ENCODE measurements around the gene MCM9. TPM values are rescaled to one million over a fixed set of nuclear protein-coding genes. Genes with fewer than 3 reads are reported as not detected.

The MCM9 gene
- total and polyA plus RNA-seq, 2 of the 13 experiments (the other 11 are each of a cell fraction or from before 2014, with no cell fraction given), result 3.8 to 17.2 TPM

- TF ChIP-seq ZBED4 (CRISPR knock-in tag; IDR thresholded peaks at IDR 0.05; ENCODE audit: borderline replicate concordance) (no peak), NPAS2 (CRISPR knock-in tag; IDR thresholded peaks at IDR 0.05; ENCODE audit: borderline replicate concordance) (no peak), ZNF274 (CRISPR knock-in tag; IDR thresholded peaks at IDR 0.05) (no peak), ZNF17 (CRISPR knock-in tag; IDR thresholded peaks at IDR 0.05) (no peak), NFE2L2 (IDR thresholded peaks at IDR 0.05; ENCODE audit: low read length) (peak; percentile 99), NR2F6 (IDR thresholded peaks at IDR 0.05) (no peak), NR2F6 (CRISPR knock-in tag; IDR thresholded peaks at IDR 0.05) (no peak), EP300 (IDR thresholded peaks at IDR 0.05; ENCODE audit: low read depth in 2 of 2, low read length in 2 of 2) (peak in 1 of 2 experiments; percentile 34; a peak in 2 of 4 replicates), EP300 (CRISPR knock-in tag; IDR thresholded peaks at IDR 0.05; ENCODE audit: borderline replicate concordance) (no peak), ZNF441 (CRISPR knock-in tag; IDR thresholded peaks at IDR 0.05; ENCODE audit: borderline replicate concordance) (no peak), HIVEP1 (CRISPR knock-in tag; IDR thresholded peaks at IDR 0.05) (no peak), MAFF (IDR thresholded peaks at IDR 0.05; ENCODE audit: low read depth, low read length) (peak; percentile 79), MBNL3 (CRISPR knock-in tag; conservative IDR thresholded peaks at IDR 0.05) (no peak)
- TF ChIP-seq, protein P1, sequence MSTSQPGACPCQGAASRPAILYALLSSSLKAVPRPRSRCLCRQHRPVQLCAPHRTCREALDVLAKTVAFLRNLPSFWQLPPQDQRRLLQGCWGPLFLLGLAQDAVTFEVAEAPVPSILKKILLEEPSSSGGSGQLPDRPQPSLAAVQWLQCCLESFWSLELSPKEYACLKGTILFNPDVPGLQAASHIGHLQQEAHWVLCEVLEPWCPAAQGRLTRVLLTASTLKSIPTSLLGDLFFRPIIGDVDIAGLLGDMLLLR (CRISPR knock-in tag; IDR thresholded peaks at IDR 0.05), result no peak
- TF ChIP-seq, protein P2, sequence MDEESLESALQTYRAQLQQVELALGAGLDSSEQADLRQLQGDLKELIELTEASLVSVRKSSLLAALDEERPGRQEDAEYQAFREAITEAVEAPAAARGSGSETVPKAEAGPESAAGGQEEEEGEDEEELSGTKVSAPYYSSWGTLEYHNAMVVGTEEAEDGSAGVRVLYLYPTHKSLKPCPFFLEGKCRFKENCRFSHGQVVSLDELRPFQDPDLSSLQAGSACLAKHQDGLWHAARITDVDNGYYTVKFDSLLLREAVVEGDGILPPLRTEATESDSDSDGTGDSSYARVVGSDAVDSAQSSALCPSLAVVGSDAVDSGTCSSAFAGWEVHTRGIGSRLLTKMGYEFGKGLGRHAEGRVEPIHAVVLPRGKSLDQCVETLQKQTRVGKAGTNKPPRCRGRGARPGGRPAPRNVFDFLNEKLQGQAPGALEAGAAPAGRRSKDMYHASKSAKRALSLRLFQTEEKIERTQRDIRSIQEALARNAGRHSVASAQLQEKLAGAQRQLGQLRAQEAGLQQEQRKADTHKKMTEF (CRISPR knock-in tag; IDR thresholded peaks at IDR 0.05), result peak; percentile 27; the same call in 1 of the 2 replicates
- TF ChIP-seq, protein P3, sequence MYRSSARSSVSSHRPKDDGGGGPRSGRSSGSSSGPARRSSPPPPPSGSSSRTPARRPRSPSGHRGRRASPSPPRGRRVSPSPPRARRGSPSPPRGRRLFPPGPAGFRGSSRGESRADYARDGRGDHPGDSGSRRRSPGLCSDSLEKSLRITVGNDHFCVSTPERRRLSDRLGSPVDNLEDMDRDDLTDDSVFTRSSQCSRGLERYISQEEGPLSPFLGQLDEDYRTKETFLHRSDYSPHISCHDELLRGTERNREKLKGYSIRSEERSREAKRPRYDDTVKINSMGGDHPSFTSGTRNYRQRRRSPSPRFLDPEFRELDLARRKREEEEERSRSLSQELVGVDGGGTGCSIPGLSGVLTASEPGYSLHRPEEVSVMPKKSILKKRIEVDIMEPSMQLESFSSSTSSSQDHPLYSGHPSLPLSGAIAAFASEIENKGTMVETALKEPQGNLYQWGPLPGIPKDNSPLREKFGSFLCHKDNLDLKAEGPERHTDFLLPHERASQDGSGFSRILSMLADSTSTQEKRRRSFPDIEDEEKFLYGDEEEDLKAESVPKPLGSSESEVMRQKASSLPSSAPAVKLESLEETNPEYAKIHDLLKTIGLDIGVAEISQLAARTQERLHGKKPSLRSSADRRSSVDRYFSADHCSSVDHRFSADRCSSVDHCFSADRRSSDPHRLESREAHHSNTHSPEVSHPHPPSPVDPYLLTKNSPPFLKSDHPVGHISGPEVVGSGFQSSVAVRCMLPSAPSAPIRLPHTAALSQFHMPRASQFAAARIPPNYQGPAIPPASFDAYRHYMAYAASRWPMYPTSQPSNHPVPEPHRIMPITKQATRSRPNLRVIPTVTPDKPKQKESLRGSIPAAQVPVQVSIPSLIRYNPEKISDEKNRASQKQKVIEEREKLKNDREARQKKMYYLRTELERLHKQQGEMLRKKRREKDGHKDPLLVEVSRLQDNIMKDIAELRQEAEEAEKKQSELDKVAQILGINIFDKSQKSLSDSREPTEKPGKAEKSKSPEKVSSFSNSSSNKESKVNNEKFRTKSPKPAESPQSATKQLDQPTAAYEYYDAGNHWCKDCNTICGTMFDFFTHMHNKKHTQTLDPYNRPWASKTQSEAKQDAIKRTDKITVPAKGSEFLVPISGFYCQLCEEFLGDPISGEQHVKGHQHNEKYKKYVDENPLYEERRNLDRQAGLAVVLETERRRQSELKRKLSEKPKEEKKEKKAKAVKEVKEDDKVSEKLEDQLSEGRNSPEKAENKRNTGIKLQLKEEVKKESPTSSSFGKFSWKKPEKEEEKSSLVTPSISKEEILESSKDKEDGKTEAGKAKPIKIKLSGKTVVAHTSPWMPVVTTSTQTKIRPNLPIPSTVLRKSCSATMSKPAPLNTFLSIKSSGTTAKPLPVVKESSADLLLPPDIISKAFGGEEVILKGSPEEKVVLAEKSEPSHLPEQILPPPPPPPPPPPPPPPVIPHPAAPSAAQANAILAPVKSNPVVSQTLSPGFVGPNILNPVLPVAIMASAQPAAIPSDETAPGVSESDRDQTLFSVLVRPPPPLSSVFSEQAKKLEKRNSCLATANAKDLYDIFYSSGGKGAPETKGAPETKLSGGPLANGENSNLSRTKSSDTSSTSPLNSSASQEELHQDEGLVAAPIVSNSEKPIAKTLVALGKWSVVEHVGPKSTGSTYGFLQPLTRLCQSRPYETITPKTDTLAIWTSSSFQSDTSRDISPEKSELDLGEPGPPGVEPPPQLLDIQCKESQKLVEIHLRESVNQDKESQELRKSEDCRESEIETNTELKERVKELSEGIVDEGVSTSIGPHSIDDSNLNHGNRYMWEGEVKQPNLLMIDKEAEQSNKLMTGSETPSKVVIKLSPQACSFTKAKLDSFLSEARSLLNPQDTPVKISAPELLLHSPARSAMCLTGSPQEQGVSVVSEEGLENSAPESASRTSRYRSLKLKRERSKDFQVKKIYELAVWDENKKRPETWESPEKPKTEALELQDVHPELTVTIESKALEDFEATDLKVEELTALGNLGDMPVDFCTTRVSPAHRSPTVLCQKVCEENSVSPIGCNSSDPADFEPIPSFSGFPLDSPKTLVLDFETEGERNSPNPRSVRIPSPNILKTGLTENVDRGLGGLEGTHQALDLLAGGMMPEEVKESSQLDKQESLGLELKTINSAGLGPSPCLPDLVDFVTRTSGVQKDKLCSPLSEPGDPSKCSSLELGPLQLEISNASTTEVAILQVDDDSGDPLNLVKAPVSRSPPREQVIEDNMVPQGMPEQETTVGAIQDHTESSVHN (CRISPR knock-in tag; IDR thresholded peaks at IDR 0.05), result no peak
Measured at GRCh38 chr6:118896339-118897136, 38.4 kb downstream of the MCM9 start (continued).
